IPS-15b (cell line): ENCODE results near the gene MAPK8IP3.

Experiments used
- H3K27me3 ChIP-seq: one replicate; pipeline ENCODE4 v1.6.1; 2013; ENCODE audit warnings: low read length; ENCODE audit not compliant: control insufficient read depth, insufficient read depth
- H3K36me3 ChIP-seq: one replicate; pipeline ENCODE4 v1.6.1; 2013; ENCODE audit warnings: low read length; ENCODE audit not compliant: control insufficient read depth, insufficient read depth
- H3K4me1 ChIP-seq: one replicate; pipeline ENCODE4 v1.6.1; 2013; ENCODE audit warnings: mild to moderate bottlenecking, low read length; ENCODE audit not compliant: control insufficient read depth, insufficient read depth
- H3K4me3 ChIP-seq: one replicate; pipeline ENCODE4 v1.5.1; 2013; ENCODE audit warnings: low read depth, low read length
- H3K9ac ChIP-seq: one replicate; pipeline ENCODE4 v1.6.1; 2013; ENCODE audit warnings: low read depth, mild to moderate bottlenecking, low read length
- H3K9me3 ChIP-seq: one replicate; pipeline ENCODE4 v1.6.1; 2013; ENCODE audit warnings: mild to moderate bottlenecking, low read length; ENCODE audit not compliant: control insufficient read depth, insufficient read depth

MAPK8IP3 gene

DNA sequence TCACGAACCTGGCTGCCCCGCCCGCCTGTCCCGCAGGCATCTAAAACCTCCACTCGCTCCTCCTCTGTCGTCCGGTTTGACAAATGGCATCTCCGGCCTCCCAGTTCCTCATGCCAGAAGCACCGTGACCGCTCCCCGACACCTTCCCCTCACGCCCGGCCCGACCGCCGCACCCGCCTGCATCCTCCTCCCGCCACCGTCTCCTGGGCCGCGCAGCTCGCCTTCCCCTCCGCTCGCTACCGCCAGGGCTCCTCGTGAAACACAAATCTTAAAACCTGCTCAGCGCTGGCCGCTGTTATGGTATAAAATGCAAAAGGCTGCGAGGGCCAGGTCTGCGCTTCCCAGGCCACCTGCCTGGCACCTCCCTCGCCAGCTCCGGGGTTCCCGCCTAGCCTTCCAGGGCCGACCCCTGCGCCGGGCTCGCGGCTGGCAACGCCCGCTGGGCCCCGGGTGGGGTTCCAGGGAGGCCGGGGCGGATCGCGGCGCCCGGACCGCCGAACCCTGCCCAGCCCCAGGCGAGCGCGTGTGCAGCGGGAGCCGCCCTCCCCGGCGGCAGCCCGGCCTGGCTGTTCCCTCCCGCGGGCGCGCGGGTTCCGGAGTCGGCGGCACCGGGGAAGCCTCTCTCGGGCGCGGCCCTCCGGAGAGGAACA, 75.9 kb downstream of the MAPK8IP3 start:
- no peaks in the 10 kb centered on the region for H3K27me3 ChIP-seq
- no peaks in the 10 kb centered on the region for H3K9me3 ChIP-seq
- peaks cover 31% of the 10 kb centered on the region for H3K36me3 ChIP-seq
- no peaks in the 10 kb centered on the region for H3K4me1 ChIP-seq
- peak overlapping the region; percentile 54 for H3K9ac ChIP-seq
- peak overlapping the region; percentile 73 for H3K4me3 ChIP-seq

DNA sequence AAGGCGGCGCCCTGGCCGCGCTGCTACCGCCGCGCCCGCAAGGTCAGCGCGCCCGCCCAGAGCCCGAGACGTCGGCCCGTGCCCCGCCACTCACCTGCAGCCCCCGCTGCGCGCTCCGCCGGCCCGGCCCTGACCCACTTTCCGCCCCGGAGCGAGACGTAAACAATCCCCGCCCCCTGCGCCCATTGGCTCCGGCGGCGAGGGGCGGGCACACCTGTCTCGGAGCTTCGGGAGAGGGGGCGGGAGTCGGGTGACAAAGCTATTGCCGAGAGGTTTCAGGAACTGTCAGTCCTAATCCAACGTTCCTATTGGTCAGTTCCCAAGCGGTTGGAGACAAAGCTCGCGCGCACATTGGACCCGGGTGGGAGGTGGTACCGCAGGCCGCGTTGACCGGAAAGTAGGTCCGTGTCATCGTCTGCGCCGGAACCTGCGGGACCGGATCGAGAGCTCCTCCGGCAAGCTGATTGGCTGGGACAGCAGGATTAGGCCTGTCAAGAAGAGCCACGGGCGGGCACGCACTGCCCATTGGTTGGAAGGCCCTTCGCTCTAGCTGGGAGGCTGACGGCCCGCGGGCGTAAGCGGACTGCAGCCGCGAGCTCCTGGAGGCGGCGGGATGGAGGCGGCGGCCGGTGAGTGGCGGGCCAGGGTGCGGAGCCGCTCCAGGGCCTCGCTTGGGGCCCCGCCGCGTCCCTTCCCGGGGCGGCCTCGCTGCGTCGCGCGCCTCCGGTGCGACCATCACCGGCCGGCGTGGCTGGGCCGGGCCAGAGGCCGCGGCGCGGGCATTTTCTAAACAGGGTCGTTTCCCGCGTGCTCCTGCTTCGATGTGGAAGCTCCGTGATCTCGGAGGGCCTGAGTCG, 76.6 kb downstream of the MAPK8IP3 start, which contains the start of the genes NUBP2 and SPSB3:
NUBP2 (plus strand) TSS at position 553 of the 857 bp plus-strand sequence; CDS start at position 614, 61 bp downstream.
SPSB3 (minus strand) TSS at position 164 of the 857 bp plus-strand sequence. CDS start 1,088 bp downstream, outside the sequence.
- Histone ChIP-seq H3K4me1 (no peaks in the 10 kb centered on the region), H3K4me3 (peak within 1 kb of the TSS; percentile 90), H3K27me3 (no peaks in the 10 kb centered on the region), H3K36me3 (peaks cover 31% of the 10 kb centered on the region), H3K9ac (peak within 1 kb of the TSS; percentile 70), H3K9me3 (no peaks in the 10 kb centered on the region)

DNA sequence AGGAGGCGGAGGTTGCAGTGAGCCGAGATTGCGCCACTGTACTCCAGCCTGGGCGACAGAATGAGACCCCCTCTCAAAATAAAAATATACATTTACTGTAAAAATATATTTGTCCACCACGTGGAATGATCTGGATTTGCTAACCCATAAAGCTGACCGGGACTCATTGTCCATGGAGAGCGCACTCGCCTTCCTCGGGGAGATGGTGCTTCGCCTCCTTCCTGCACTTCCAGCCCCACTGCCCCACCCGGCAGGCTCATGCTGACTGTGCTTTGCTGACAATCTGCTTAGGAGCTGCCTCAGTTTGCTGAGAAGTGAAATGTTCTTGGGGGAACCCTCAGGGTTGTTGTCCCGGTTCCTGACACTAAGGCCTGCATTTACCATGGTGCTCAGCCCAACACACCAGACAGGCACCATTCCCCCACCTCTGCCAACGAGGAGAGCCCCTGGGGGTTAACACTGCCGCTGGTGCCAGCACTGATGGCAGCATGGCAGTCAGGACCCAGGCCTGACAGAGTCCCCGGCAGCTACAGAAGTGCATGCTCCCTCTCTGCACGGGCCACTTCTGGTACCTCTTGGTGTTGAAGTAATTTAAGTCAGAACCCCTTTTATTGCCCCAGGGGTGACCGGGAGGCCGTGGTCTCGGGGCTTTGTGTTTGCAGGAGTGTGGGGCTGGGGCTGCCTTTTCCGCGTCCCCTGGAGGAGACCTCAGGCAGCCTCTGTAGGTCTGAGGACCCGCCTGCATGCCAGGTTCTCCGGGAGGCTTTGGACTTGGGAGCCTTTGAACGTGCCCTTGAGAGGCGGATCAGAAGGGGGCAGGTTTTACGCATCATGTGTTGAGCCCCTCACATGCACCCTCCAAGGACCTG, 79.2 kb downstream of the MAPK8IP3 start:
- Histone ChIP-seq H3K9ac (no peak overlapping the region), H3K36me3 (peaks cover 39% of the 10 kb centered on the region)

DNA sequence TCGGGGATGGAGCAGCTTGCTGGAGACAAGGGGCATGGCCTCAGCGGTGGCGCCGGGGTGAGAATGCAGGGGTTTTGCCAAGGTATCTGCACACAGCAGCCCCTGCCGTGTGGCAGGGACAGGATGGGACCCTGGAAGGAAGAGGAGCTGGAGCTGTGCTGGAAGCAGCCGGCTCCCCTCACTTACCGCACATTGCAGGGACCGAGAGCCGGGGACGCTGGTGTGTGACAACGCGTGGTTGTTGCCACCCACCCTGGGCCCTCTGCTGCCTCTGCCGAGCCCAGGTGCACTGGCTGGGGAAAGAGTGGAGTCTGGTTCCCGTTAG, 79.8 kb downstream of the MAPK8IP3 start:
- no peaks in the 10 kb centered on the region for H3K27me3 ChIP-seq
- H3K4me1 ChIP-seq = no peaks in the 10 kb centered on the region
- peaks cover 38% of the 10 kb centered on the region for H3K36me3 ChIP-seq
- no peak overlapping the region for H3K4me3 ChIP-seq
- no peak overlapping the region for H3K9ac ChIP-seq
- no peaks in the 10 kb centered on the region for H3K9me3 ChIP-seq

More for the DNA sequence above, 79.2 kb downstream of the MAPK8IP3 start:
- H3K27me3 ChIP-seq = no peaks in the 10 kb centered on the region
- H3K4me3 ChIP-seq = no peak overlapping the region
- no peaks in the 10 kb centered on the region for H3K4me1 ChIP-seq
- no peaks in the 10 kb centered on the region for H3K9me3 ChIP-seq

DNA sequence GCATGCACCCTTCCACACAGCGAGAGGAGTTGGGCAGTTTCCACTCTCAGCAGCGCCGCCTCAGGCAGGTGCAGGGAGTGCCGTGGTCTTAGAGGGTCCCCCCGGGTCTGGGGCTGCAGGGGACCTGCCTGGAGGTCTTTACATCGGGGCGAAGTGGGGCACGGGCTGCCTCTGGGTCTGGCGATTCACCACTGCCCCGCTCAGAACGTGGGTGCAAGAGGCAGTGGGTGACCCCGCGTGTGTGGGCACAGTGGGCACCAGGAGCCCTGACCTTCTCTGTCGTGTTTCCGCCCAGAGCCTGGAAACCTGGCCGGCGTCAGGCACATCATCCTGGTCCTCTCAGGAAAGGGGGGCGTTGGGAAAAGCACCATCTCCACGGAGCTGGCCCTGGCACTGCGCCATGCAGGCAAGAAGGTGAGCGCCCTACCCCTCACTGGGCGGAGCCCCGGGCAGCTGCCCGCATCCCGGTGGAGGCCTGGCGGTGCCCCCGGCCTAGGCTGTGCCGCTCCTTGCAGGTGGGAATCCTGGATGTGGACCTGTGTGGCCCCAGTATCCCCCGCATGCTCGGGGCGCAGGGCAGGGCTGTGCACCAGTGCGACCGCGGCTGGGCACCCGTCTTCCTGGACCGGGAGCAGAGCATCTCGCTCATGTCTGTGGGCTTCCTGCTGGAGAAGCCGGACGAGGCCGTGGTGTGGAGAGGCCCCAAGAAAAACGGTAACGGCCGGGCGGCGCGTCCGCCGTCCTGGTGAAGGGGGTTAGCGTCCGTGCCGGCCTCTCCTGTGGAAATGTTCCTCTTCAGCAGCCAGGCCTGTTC, 80.5 kb downstream of the MAPK8IP3 start:
- no peaks in the 10 kb centered on the region for H3K27me3 ChIP-seq
- no peaks in the 10 kb centered on the region for H3K9me3 ChIP-seq
- H3K9ac ChIP-seq = no peak overlapping the region
- no peak overlapping the region for H3K4me3 ChIP-seq
- no peaks in the 10 kb centered on the region for H3K4me1 ChIP-seq
- H3K36me3 ChIP-seq = peaks cover 44% of the 10 kb centered on the region

DNA sequence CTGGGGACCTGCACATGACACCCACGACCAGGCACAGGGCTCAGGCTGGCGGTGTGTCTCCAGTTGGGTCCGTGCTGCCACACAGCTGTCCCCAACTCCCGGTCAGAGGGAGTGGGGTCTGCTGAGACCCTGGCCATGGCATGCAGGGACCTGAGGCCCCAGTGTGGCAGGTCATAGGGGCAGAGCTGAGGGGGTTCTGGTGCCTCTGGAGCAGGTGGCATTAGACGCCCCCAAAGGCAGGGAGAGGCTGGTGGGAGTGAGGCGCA, 81.0 kb downstream of the MAPK8IP3 start:
- Histone ChIP-seq H3K9ac (no peak overlapping the region), H3K9me3 (no peaks in the 10 kb centered on the region), H3K27me3 (no peaks in the 10 kb centered on the region), H3K36me3 (peaks cover 44% of the 10 kb centered on the region), H3K4me1 (no peaks in the 10 kb centered on the region), H3K4me3 (no peak overlapping the region)

DNA sequence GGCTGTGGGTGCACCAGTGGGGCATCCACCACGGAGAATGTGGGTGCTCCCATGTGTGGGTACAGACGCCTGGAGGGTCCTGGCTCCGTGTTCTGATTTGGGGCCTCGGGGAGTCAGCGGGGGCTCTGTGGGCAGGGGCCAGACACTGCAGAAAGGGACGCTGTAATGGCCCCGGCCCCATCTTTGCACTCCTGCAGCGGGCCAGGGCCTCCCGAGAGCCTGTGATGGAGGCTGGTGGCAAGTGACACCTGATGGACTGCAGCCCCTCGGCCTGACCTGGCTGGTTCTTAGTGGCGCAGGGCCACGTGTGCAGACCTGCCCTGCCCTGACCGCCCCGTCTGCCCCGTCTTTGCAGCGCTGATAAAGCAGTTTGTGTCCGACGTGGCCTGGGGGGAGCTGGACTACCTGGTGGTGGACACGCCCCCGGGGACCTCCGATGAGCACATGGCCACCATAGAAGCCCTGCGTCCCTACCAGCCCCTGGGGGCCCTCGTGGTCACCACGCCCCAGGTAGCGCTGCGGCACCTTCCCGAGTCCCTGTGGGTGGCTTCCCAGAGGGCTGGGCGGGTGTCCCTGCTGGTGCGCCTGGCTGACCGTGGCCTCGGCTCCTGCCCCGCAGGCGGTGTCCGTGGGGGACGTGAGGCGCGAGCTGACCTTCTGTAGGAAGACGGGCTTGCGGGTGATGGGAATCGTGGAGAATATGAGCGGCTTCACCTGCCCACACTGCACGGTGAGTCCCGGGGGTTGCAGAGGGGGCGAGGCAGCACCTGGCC, 81.5 kb downstream of the MAPK8IP3 start:
- H3K9me3 ChIP-seq = no peaks in the 10 kb centered on the region
- H3K9ac ChIP-seq = no peak overlapping the region
- H3K4me3 ChIP-seq = no peak overlapping the region
- H3K4me1 ChIP-seq = no peaks in the 10 kb centered on the region
- H3K27me3 ChIP-seq = no peaks in the 10 kb centered on the region
- peaks cover 44% of the 10 kb centered on the region for H3K36me3 ChIP-seq

DNA sequence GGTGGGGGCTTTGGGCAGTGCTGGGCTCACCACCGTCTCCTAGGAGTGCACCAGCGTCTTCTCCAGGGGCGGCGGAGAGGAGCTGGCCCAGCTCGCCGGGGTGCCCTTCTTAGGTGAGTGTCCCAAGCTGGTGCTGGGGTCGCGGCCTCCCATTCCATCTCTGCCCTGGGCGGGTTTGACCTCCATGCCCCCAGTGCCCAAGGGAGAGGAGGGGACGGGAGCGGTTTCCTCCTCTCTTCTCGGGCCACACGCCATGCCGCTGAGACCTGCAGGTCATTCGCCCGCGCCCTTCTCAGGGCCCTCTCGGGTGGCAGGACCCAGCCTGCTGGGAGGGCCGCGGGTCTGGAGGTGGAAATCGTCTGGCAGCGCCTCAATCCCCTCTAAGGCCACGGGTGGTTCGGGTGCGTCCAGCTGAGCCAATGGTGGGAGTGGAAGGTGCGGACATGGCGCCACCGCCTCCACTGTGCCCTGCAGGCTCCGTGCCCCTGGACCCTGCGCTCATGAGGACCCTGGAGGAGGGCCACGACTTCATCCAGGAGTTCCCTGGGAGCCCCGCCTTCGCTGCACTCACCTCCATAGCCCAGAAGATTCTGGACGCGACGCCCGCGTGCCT, 82.2 kb downstream of the MAPK8IP3 start:
- no peaks in the 10 kb centered on the region for H3K4me1 ChIP-seq
- H3K4me3 ChIP-seq = no peak overlapping the region
- peaks cover 47% of the 10 kb centered on the region for H3K36me3 ChIP-seq
- H3K9me3 ChIP-seq = no peaks in the 10 kb centered on the region
- H3K9ac ChIP-seq = no peak overlapping the region
- H3K27me3 ChIP-seq = no peaks in the 10 kb centered on the region

DNA sequence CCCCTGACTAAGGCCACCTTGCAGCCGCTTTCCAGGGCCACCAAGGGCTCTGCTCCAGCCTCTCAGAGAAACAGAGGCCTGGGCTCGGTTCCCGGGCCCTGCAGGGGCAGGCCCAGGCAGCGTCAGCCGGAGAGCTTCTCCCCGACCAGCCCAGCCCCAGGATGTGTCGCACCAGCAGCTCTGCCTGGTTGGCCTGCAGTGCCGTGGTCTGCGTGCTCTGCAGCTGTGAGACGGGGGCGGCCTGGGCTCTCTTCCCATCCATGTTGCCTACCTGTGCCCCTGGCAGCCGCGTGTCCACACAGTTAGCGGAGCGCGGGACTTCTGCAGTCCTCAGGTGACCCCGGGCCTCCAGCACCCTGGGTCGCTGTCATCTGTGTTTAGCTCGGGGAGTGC, 82.7 kb downstream of the MAPK8IP3 start:
- H3K27me3 ChIP-seq = no peaks in the 10 kb centered on the region
- H3K36me3 ChIP-seq = peaks cover 47% of the 10 kb centered on the region
- H3K4me3 ChIP-seq = no peak overlapping the region
- no peaks in the 10 kb centered on the region for H3K9me3 ChIP-seq
- no peaks in the 10 kb centered on the region for H3K4me1 ChIP-seq
- H3K9ac ChIP-seq = no peak overlapping the region

DNA sequence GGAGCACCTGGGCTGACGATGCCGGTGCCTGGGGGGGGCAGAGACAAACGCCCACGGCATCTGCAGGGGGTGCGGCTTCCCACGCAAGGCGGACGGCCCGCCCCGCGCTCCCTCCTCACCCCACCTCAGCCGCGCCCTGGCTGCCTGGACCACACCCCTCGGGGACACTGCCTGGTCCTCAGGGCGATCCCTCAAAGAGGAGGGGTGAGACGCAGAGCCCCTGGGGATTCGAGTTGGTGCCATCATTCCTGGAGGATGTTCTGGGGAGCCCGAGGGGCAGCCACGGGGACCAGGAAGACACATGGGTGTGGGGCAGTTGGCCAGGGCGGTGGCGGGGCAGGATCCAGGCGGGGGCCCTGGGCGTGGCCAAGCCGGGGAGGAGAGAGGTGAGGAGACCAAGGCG, 83.6 kb downstream of the MAPK8IP3 start:
- no peaks in the 10 kb centered on the region for H3K9me3 ChIP-seq
- no peak overlapping the region for H3K4me3 ChIP-seq
- H3K9ac ChIP-seq = no peak overlapping the region
- H3K4me1 ChIP-seq = no peaks in the 10 kb centered on the region
- H3K27me3 ChIP-seq = no peaks in the 10 kb centered on the region
- peaks cover 47% of the 10 kb centered on the region for H3K36me3 ChIP-seq
